Stimulated activated CD4-positive, alpha-beta T cell treated with anti-CD3 and anti-CD28 coated beads, Interleukin-1b, Interleukin-23, amount 100 ng/mL, for 24 hours (primary cell): ENCODE measurements around the gene NEIL1.
"Not testable (repeated sequence)": the region's sequence is repeated elsewhere in the genome, so short reads cannot be mapped to it uniquely, and the experiment has no call there.

Source experiments
- DNase-seq, 4 experiments: peaks; one replicate each; pipeline ENCODE4 v3.0.0-alpha.2; 2020; ENCODE audit warnings: low read depth in 4 of 4, low spot score in 1 of 4

The NEIL1 gene

GRCh38 chr15:75346796-75347221, at the start of gene NEIL1:
Gene NEIL1 (plus strand): TSS chr15:75347039. CDS start chr15:75348906, 1,867 bp downstream.
- no peak for DNase-seq

- DNase-seq = not testable (repeated sequence)
These were observed 48.1 kb upstream of the NEIL1 start for GRCh38 chr15:75298541-75299310.

- peak; percentile 27 to 43 (median 39) for DNase-seq
These were observed 47.5 kb upstream of the NEIL1 start for GRCh38 chr15:75299311-75299688.

GRCh38 chr15:75300026-75300425, 46.8 kb upstream of the NEIL1 start:
- not testable (repeated sequence) for DNase-seq

- DNase-seq = no peak
These were observed 44.5 kb upstream of the NEIL1 start for GRCh38 chr15:75302318-75302717.

- DNase-seq = not testable (repeated sequence)
These were observed 44.1 kb upstream of the NEIL1 start for GRCh38 chr15:75302753-75303152.

- DNase-seq = no peak
These were observed 40.7 kb upstream of the NEIL1 start for GRCh38 chr15:75306188-75306587.

GRCh38 chr15:75307778-75308390, 39.0 kb upstream of the NEIL1 start:
- DNase-seq = no peak

- DNase-seq = no peak
These were observed 37.1 kb upstream of the NEIL1 start for GRCh38 chr15:75309711-75310110.

GRCh38 chr15:75312548-75312947, 34.3 kb upstream of the NEIL1 start:
- DNase-seq = not testable (repeated sequence)

- DNase-seq = no peak
These were observed 33.6 kb upstream of the NEIL1 start for GRCh38 chr15:75313116-75313845.

- DNase-seq = no peak
These were observed 32.1 kb upstream of the NEIL1 start for GRCh38 chr15:75314552-75315290.

- DNase-seq = not testable (repeated sequence)
These were observed 27.5 kb upstream of the NEIL1 start for GRCh38 chr15:75319231-75319897.

GRCh38 chr15:75321711-75322110, 25.1 kb upstream of the NEIL1 start:
- DNase-seq = no peak

GRCh38 chr15:75325922-75326321, 20.9 kb upstream of the NEIL1 start:
- DNase-seq = no peak

- DNase-seq = no peak
These were observed 19.8 kb upstream of the NEIL1 start for GRCh38 chr15:75327005-75327404.

- no peak for DNase-seq
These were observed 19.3 kb upstream of the NEIL1 start for GRCh38 chr15:75327491-75327890.

GRCh38 chr15:75328493-75329314, 18.1 kb upstream of the NEIL1 start:
- no peak for DNase-seq

GRCh38 chr15:75329571-75329970, 17.3 kb upstream of the NEIL1 start:
- no peak for DNase-seq

- DNase-seq = not testable (repeated sequence)
These were observed 14.7 kb upstream of the NEIL1 start for GRCh38 chr15:75332093-75332492.
